Skin of body (tissue), 2 donors: Measurements from ENCODE around the gene LAMA1. TPM values are rescaled to one million over a fixed set of nuclear protein-coding genes. Genes with fewer than 3 reads are reported as not detected.
"Not testable (repeated sequence)": the region's sequence is repeated elsewhere in the genome, so short reads cannot be mapped to it uniquely, and the experiment has no call there.

ENCODE experiments used
- DNase-seq: peaks from one replicate; lab custom pipeline; 2025; lab: John Stamatoyannopoulos, UW
- total RNA-seq: library from RNA; depleted of rRNA; stranded (reverse); fragments of >200 nt; gene quantifications from one replicate; pipeline ENCODE4 v1.2.3, GENCODE V29; 2014

LAMA1 gene
- total RNA-seq, 1 donor from 2014 or later, result 2.4 TPM

DNA sequence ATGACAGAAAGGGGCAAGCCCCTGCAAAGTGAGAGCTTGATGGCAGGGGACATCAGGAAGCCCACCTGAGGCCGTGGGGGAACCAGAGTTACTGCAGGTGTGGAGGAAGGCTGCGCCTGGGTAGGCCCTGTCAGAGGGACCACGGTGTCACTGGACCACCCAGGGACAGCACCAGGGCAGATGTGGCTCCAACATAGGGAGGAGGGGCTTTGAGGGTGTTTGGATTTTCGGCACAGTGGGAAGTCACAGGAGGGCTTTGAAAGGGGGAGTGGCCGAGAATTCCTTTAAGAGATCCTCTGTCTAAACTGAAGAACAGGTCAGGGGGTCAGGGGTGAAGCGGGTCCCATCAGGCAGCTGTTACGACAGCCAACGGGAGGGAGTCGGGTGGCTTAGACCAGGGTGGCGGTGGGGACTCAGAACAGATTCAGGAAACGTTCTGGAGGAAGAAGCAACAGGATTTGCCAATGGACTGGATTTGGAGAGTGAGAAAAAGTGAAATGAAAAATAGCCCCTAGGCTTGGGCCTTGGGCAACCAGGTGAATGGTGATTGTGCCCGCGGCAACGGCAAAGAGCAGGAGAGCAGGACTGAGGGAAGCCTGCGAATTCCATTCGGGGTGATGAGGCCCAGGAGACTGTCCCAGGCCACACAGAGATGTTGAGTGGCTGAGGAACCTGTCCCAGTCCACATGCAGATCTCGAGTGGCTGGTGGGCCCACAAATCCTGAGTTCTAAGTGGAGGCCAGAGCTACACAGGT is 166.1 kb downstream of the LAMA1 start:
- no peak for DNase-seq

DNA sequence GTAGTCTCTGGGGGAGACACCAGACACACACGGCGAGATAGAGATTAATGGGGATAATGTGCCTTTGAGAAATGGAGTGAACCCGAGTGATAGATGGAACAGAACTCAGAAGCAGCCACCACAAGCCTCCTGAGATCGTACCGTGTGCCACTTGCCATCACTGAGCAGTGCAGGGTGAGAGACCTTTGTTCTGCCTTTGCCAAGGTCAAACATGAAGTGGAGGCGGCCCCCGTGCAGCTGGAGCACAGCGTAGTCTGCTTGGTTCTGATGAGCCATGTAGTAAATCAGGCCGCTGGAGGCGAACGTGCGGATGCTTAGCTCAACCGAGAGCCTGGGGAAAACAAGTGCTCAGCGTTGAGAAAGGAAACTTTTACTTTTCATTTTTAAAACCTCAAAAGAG is 167.0 kb downstream of the LAMA1 start:
- no peak for DNase-seq

DNA sequence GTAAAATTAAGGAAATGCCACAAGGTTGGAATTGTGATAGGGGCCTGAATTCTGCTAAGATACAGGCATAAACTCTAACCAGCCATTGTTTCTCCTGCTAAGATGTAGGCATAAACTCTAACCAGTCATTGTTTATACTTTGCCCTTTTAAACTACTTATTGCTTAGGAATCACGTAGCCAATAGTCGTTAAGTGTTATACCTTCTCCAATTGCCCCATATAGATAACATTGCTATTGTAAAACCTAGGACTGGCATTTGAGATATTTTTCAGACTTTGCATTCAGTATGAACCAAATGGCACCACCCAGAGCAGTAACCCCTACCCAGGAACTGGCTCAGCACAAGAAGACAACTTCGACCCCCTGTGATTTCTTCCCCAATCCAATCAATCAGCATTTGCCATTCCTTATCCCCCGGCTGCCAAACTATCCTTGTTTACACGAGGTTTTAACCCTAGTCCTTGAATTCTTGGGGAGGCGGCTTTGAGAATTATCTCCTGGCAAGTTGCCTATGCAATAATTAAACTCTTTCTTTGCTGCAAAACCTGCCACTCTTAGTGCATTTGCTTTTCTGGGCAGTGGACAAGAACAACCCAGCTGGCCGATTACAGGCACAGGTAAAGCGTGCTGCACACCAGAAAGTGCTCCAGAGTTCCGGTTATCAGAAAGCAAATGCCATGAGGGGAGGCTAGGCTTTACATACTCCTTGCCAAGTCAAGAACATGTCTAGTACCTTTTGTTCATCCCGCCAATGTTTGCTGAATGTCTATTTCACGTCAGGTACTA is 167.6 kb downstream of the LAMA1 start:
- DNase-seq, result no peak

DNA sequence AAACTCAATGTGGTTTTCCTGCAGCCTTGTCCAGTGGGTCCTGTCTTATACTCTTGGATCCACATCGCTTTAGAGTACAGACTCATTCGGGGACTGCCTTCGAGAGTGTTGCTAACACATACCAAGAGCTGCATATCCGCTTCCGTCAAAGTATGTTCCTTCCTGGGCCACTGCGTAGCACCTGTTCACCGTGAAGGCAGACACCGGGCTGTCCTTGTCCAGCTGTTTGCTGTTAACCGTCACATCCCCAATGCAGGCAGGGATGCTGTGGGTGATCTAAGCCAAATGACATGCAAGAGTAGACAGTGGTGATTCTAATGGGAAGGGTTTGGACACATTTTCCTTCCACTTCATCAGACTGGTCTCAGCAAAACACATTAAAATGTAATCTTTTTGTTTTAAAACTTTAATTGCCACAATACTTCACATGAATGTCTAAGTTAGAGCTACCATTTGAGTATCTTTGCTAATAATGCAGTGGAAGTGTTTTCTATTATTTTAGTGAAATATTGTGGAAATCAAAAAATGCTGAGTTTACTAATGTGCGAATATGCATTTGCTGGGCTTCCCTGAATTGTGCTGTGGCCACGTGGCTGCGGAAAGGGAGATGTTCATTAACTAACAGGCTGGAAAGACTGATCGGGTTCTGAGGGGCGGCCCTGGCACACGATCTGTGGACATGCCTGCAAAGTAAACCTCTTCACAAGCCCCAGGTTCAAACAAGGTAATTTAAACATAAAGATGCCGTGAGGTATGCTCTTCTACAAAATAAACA is 169.1 kb downstream of the LAMA1 start:
- no peak for DNase-seq

DNA sequence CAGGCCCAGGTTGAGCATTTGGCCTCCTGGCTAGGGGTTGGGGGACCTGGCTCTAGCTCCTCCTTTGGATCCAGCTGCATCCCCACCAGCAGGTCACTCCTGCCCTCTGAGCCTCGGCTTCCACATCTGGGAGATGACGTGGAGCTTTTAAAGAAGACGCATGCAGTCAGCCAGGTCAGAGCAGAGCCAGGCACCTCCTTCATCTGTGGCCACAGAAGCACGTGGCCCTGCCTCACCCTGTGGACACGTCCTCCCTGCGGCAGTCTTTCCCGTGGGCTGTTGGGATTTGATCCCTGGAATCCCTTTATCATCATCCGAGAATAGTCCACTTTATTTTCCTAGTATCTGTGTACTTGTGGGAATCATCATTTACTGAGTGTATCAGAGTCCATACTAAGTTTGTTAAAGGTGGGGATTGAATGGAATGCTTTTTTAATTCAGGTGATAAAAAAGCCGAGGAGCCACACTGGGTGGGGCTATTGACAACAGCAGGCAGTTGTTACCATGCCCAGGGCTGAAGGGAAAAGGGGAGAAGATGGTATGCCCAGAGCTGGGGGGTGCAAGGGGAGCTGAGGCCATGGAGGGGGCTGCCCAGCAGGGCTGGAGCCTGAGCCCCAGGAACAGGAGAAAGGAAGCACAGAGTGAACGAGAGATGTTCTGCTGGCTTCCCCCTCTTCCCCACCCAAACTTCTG is 170.1 kb downstream of the LAMA1 start:
- no peak for DNase-seq

DNA sequence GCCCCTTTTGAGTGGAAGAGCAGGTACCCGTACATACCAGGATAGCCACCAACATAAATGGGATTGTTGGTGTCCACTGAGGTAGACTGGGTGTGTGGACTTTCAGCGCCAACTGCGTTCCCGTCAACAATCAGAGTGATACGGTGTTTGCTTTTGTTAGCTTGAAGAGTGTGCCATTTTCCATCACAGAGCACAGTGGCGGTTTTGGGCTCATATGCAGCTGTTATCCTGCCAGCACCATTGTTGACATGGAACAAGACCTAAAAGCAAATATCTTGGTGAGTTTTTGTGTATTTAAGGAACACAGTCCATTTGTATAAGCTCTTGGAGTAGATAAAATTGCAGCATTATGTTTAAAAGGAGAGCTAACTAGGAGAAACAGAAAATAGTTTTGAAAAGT is 174.5 kb downstream of the LAMA1 start:
- DNase-seq, result no peak

DNA sequence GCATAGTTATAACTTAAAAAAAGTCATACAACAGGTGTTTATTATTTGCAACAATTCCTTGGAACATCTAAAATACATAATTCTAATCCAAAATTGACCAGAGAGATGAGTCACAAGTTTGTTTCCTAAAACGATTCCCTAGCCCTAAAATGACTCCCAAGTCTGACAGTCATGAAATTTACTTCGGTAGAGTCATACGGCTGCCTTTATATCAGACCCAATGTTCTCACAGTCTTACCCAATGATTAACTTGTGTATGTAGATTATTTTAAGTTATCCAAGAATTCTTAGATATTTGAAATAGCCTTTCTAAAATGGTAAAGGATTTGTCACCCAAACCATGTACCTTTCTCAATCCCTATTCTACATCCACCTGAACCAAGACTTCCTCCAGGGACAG is 174.9 kb downstream of the LAMA1 start:
- DNase-seq, result no peak

DNA sequence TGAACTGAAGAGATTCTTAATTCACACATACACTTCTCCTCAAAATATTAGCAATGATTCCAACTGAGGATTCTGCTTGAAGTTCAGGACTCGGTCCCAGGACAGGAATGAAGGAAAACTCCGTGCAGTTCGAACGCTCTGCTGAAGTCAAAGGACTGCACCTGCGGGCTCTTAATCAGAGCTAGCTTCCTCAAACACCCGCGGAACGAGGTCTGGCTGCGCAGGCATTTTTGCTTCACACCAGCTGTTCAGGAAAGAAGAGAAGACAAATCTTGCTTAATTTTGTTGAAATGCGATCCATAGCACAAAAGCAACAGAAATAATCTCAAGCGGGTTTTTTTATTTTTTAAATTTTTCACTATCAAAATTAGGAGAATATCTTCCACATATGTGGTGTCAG is 175.6 kb downstream of the LAMA1 start:
- no peak for DNase-seq

DNA sequence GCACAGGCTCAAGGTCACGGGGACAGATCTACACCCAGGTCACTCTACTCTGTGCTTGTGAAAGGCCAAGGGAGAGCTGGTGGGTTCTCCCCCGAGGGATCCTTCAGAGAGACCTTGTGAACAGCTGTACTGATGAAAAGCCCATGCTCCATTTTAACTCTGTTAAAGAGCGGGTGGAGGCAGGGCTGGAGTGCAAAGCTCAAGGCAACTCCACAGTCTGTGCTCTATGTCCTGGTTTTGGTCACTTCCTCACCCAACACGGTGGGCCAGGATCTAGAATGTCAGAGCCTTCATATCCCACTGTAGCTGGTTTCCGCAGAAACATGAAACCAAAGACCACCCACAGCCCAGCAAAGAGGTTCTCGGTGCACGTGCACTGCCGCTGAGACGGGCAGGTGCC is 177.1 kb downstream of the LAMA1 start:
- no peak for DNase-seq

DNA sequence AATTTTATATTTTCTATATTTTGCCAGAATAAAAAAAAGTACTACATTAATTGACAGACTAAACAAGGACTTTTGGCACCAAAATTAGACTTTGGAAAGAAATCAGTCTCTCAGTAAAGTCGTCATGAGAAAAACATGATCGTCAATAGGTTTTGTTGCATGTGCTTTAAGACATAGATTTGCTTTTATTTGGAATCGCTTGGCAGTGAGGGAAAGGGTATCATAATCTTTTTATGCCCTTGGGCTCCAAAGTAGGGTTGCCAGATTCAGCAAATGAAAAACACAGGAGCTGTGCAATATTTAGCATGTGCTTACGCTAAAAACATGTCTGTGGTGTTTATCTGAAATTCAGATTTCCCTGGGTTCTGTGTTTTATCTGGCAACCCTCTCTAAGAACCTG is 177.6 kb downstream of the LAMA1 start:
- DNase-seq, result peak; percentile 24

DNA sequence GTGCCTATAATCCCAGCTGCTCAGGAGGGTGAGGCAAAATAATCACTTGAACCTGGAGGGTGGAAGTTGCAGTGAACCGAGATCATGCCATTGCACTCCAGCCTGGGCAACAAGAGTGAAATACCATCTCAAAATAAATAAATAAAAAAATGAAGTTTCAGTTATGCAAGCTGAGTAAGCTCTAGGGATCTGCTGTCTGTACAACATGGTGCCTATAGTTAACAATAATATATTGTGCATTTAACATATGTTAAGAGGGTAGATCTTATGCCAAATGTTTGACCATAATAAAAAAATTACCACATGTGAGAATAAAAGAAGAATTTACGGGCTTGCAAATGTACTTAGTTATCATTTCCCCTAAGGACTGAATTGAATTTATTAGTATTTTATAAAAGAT is 179.2 kb downstream of the LAMA1 start:
- not testable (repeated sequence) for DNase-seq

DNA sequence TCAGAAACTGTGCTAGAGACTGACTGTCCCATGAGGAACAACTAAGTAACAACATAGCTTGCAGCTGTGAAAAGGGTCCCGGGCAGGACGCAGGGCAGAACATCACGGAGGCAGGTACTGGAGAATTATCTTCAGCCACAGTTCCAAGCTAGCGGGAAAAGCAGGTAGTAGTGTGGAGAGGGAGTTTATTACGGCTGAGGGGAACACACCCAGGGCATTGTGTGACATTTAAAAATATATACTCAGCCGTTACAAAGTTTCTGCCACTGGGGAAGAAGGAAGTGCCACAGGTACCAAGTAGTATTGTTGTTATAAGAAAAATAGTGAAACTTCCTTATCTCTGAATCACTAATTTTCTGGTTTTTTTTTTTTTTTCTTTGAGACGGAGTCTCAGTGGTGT is 179.6 kb downstream of the LAMA1 start:
- DNase-seq, result no peak

DNA sequence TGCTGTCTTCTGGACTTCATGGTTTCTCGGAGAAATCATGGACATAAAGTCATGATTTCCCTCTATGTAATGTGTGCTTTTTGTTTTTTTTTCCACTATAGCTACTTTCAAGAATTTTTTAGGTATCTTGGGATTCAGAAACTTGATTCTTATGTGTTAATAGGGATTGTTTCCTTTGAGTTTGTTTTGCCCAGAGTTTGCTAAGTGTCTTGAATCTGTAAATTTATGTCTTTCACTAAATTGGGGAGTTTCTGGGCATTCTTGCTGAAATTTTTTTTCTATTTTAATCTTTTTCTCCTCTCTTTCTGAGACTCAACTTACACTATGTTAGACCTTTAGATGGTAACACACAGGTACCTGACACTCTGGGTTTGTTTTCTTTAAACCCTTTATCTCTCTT is 182.7 kb downstream of the LAMA1 start:
- DNase-seq, result no peak

DNA sequence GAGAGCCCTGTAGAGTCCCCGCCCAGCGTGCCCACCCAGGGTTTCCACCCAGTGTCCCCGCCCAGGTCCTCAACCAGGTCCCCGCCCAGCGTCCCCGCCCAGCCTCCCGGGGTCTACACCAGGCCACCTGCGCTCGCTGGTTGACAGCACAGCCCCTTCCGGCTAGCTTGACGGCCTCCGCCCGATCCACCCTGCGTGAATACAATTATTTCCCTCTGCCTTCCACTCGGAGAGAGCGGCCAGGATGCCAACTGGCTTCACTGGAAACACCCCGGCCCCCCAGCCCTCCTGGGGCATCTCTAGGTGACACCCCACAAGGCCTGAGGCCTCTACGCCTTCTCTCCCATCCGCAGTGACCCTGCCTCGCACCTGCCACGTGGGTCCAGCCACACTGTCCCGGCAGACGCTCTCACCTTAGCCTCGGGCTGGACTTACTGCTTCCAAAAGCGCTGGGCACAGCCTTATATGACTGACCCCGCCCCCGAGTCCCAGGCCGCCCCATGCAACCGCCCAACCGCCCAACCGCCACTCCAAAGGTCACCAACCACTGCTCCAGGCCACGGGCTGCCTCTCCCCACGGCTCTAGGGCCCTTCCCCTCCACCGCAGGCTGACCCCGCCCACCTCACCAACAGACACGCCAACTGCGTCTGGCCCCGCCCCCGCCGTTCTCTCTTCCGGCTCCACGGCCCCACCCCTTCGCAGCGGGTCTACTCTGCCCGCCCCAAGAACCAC is 188.1 kb downstream of the LAMA1 start:
- DNase-seq, result no peak

DNA sequence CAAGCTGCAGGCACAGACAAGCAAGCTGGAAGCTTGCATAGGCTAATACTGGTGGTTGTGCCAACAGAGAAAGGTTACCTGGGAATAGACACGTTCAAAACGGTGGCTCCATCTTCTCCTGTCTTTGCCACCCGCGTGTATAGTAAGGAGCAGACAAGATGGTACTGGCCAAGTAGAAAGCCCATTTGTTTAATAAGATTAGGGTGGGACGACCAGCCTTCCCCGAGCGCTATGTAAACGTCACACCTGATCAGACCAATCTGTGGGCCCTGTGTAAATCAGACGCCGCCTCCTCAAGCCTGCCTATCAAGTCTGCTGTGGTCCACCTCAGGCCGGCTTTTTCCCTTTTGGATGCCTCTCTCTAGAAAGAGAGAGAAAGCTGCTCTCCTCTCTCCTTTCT is 189.2 kb downstream of the LAMA1 start:
- DNase-seq, result no peak

DNA sequence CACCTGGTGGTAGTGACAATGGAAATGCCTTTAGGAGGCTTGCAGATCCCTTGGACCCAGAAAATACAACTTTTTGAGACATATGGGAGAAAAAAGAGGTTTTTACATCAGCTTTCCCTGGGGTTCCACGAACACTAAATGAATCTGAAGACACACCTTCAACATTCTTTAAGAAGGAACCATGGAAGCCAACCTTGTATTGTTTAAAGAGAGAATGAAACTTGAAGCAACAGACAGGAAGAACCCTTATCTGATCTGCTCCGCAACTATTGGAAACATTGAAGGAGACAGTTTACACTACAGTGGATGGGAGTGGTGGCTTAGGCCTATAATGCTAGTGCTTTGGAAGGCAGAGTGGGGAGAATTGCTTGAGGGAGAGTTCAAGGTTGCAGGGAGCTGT is 190.4 kb downstream of the LAMA1 start:
- no peak for DNase-seq

DNA sequence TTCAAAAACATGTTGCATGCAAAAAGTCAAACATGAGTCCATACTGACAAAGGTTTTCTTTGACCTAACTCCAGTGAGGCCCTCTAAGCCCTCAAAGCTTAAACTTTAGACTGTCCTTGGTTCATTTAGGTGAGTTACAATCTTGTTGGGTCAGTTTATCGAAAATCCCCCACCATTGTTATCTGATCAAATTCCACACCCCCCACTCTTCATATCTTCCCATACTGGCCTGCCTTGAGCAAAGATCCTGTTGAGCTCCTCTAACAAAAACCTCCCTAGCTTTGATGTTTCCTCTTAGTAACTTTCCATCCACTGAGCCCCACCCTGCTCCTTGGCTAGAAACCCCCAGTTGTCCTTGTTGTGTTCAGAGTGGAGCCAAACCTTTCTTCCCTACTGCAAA is 194.4 kb downstream of the LAMA1 start:
- no peak for DNase-seq

DNA sequence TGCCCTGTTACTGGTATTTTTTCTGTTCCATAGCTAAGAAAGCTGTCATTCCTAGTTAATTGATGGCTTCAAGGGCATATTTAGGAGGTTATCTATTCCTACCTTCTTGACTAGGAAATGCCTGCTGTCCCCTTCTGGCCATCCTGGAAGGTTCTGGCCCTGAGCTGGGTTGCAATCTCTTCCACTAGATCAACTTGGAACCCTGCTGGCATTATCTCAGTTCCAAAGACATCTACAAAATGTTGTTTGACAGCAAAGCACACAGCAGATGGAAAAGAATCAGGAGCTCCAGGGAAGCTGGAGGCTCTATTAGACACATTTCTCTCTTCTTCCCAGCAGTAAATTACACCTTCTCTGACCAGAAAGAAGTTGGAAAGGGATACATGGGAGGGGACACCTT is 196.0 kb downstream of the LAMA1 start:
- DNase-seq, result no peak

DNA sequence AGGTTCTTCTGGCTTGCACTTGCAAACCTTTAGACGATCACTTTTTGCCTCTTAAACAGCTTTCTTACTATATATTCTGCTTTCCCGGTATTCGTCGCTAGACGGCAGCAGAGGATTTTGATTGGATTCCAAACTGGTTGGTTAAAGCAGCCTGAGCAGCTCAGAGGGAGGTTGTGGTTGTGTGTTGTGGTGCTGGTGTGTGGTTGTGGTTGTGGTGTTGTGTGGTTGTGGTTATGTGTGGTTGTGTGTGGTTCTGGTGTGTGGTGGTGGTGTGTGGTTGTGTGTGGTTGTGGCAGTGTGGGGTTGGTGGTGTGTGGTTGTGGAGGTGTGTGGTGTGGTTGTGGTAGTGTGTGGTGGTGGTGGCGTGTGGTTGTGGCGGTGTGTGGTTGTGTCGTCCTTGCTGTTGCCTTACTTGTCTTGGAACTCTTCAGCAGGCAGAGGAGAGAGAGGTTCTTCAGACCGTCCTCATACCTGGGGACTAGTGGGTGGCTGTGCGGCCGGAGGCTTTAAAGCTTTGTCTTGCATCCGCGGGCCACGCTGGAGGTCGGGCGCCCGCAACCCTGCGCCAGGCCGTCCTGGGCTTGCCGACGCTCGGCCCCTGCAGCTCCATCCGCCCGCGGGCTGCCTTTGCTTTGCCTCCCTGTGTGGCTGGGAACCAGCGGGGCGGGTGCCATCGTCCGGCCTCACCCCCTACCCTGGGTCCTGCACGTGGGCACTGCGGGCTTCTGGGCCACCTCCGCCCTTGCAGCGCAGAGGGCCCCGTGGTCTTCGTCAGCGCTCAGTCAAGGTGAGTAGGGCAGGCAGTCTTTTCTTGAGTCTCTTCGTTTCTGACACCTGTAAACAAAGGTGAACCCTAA is 197.3 kb downstream of the LAMA1 start:
- peak; percentile 15 for DNase-seq

DNA sequence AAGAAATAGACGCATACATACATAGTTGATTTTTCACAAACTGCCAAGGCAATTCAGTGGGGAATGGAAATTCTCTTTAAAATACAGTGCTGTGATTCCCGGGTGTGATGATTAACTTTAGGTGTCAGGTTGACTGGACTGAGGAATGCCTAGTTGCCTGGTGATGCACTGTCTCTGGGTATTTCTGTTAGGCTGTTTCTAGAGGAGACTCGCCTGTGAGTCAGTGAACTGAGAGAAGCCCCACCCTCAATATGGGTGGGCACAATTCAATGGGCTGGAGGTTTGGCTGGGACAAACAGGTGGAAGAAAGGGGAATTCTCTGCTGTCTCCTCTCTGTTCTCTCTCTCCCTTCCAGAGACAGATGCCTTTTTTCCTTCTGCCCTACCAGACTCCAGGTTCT is 200.5 kb downstream of the LAMA1 start:
- DNase-seq, result no peak
